WTC11 (cell line): ENCODE data around the gene TCAIM. TPM values are rescaled to one million over a fixed set of nuclear protein-coding genes. Genes with fewer than 3 reads are reported as not detected.

Source experiments
- ATAC-seq: fragments of 200-7000 bp; cut with Tn5 transposase; 2 replicates; pipeline ENCODE4 v1.10.0; 2021; ENCODE audit warnings: mild to moderate bottlenecking, moderate library complexity
- CTCF ChIA-PET: fragments of 300-600 bp; sonication (Branson Sonifier 250); formaldehyde crosslinking; loops from one replicate; lab custom pipeline; 2021; ENCODE audit warnings: antibody characterized with exemption; lab: Charles Lee
- POLR2A ChIA-PET: fragments of 350-600 bp; sonication (Branson Sonifier 250); formaldehyde crosslinking; loops from one replicate; lab custom pipeline; 2021; ENCODE audit warnings: antibody characterized with exemption; lab: Charles Lee
- DNase-seq: peaks from one replicate; pipeline ENCODE4 v3.0.0; 2021; ENCODE audit warnings: low spot score
- H3K27ac Mint-ChIP-seq: 2 replicates; pipeline ENCODE4 v1.8.0; 2021; ENCODE audit warnings: mixed read lengths
- H3K27me3 Mint-ChIP-seq: 2 replicates; pipeline ENCODE4 v1.8.0; 2021; ENCODE audit warnings: low read depth, mild to moderate bottlenecking, moderate library complexity, mixed read lengths
- H3K36me3 Mint-ChIP-seq: 2 replicates; pipeline ENCODE4 v1.8.0; 2021; ENCODE audit warnings: mixed read lengths
- H3K4me1 Mint-ChIP-seq: 2 replicates; pipeline ENCODE4 v1.8.0; 2022; ENCODE audit warnings: mixed read lengths
- H3K4me3 Mint-ChIP-seq: 2 replicates; pipeline ENCODE4 v1.8.0; 2021; ENCODE audit warnings: mild to moderate bottlenecking, moderate library complexity, mixed read lengths
- H3K9me3 Mint-ChIP-seq: 2 replicates; pipeline ENCODE4 v1.8.0; 2021; ENCODE audit warnings: mixed read lengths
- ATF2 ChIP-seq: sonication (generic); formaldehyde crosslinking; IDR thresholded peaks from 2 replicates; pipeline ENCODE4 v1.8.1; 2022; ENCODE audit warnings: low read depth, missing genetic modification reagents, borderline replicate concordance
- ESRRA ChIP-seq: sonication (generic); formaldehyde crosslinking; IDR thresholded peaks from 2 replicates; pipeline ENCODE4 v1.8.1; 2022; ENCODE audit warnings: mild to moderate bottlenecking, missing genetic modification reagents, borderline replicate concordance
- FOXK1 ChIP-seq: sonication (generic); formaldehyde crosslinking; IDR thresholded peaks from 2 replicates; pipeline ENCODE4 v1.8.0; 2022; ENCODE audit warnings: mild to moderate bottlenecking, moderate library complexity, missing genetic modification reagents
- FOXP1 ChIP-seq: sonication (generic); formaldehyde crosslinking; IDR thresholded peaks from 2 replicates; pipeline ENCODE4 v1.8.0; 2022; ENCODE audit warnings: missing genetic modification reagents, mild to moderate bottlenecking, moderate library complexity, borderline replicate concordance
- GABPB1 ChIP-seq: sonication (generic); formaldehyde crosslinking; IDR thresholded peaks from 2 replicates; pipeline ENCODE4 v1.8.1; 2023; ENCODE audit warnings: mild to moderate bottlenecking, missing genetic modification reagents
- GTF2I ChIP-seq: fragments of 250-450 bp; sonication (Bioruptor Pico); conservative IDR thresholded peaks from 2 replicates; pipeline ENCODE4 v1.4.0; 2021; ENCODE audit warnings: mild to moderate bottlenecking
- MYBL2 ChIP-seq: sonication (generic); formaldehyde crosslinking; IDR thresholded peaks from 2 replicates; pipeline ENCODE4 v1.8.1; 2023; ENCODE audit warnings: mild to moderate bottlenecking, moderate library complexity, missing genetic modification reagents
- OVOL2 ChIP-seq: fragments of 250-450 bp; sonication (Bioruptor Pico); IDR thresholded peaks from 2 replicates; pipeline ENCODE4 v1.9.0; 2021; ENCODE audit warnings: mild to moderate bottlenecking, borderline replicate concordance
- RORB ChIP-seq: fragments of 250-450 bp; sonication (Bioruptor Pico); IDR thresholded peaks from 2 replicates; pipeline ENCODE4 v1.9.0; 2021; ENCODE audit warnings: mild to moderate bottlenecking
- SMAD3 ChIP-seq: sonication (generic); formaldehyde crosslinking; IDR thresholded peaks from 2 replicates; pipeline ENCODE4 v1.8.0; 2022; ENCODE audit warnings: missing genetic modification reagents, mild to moderate bottlenecking, borderline replicate concordance
- SMAD4 ChIP-seq: sonication (generic); formaldehyde crosslinking; IDR thresholded peaks from 2 replicates; pipeline ENCODE4 v1.8.0; 2022; ENCODE audit warnings: mild to moderate bottlenecking, missing genetic modification reagents
- TEAD4 ChIP-seq: sonication (generic); formaldehyde crosslinking; IDR thresholded peaks from 2 replicates; pipeline ENCODE4 v1.8.0; 2022; ENCODE audit warnings: mild to moderate bottlenecking, missing genetic modification reagents
- ZNF138 ChIP-seq: sonication (generic); formaldehyde crosslinking; conservative IDR thresholded peaks from 2 replicates; pipeline ENCODE4 v1.8.1; 2022; ENCODE audit warnings: mild to moderate bottlenecking, moderate library complexity, missing genetic modification reagents
- ZNF317 ChIP-seq: sonication (generic); formaldehyde crosslinking; IDR thresholded peaks from 2 replicates; pipeline ENCODE4 v1.8.1; 2023; ENCODE audit warnings: low read depth, mild to moderate bottlenecking, moderate library complexity, missing genetic modification reagents, borderline replicate concordance
- total RNA-seq: library from RNA; stranded (reverse); gene quantifications from 3 replicates; pipeline ENCODE4 v1.2.3, GENCODE V29; 2021
- TF ChIP-seq, protein P1 (sequence below): sonication (generic); formaldehyde crosslinking; IDR thresholded peaks from 2 replicates; pipeline ENCODE4 v1.8.1; 2022; ENCODE audit warnings: low read depth, mild to moderate bottlenecking, moderate library complexity, missing genetic modification reagents, borderline replicate concordance
- TF ChIP-seq, protein P2 (sequence below): sonication (generic); formaldehyde crosslinking; IDR thresholded peaks from 2 replicates; pipeline ENCODE4 v1.8.0; 2023; ENCODE audit warnings: mild to moderate bottlenecking, missing genetic modification reagents
- TF ChIP-seq, protein P3 (sequence below): sonication (generic); formaldehyde crosslinking; IDR thresholded peaks from 2 replicates; pipeline ENCODE4 v1.8.1; 2022; ENCODE audit warnings: missing genetic modification reagents, borderline replicate concordance
- TF ChIP-seq, protein P4 (sequence below): sonication (generic); formaldehyde crosslinking; conservative IDR thresholded peaks from 2 replicates; pipeline ENCODE4 v1.8.1; 2023; ENCODE audit warnings: mild to moderate bottlenecking, low read depth, missing genetic modification reagents, moderate library complexity
- TF ChIP-seq, protein P5 (sequence below): sonication (generic); formaldehyde crosslinking; IDR thresholded peaks from 2 replicates; pipeline ENCODE4 v1.8.0; 2023; ENCODE audit warnings: missing genetic modification reagents, mild to moderate bottlenecking, borderline replicate concordance
- TF ChIP-seq, protein P6 (sequence below): fragments of 250-450 bp; sonication (Bioruptor Pico); IDR thresholded peaks from 2 replicates; pipeline ENCODE4 v1.8.0; 2021; ENCODE audit warnings: mild to moderate bottlenecking

TCAIM gene
- total RNA-seq, 1 experiment from 2014 or later, result 18.9 TPM

- no peak for TF ChIP-seq ESRRA (CRISPR knock-in tag)
- no peak for TF ChIP-seq FOXP1 (CRISPR knock-in tag)
- TF ChIP-seq, protein P1, sequence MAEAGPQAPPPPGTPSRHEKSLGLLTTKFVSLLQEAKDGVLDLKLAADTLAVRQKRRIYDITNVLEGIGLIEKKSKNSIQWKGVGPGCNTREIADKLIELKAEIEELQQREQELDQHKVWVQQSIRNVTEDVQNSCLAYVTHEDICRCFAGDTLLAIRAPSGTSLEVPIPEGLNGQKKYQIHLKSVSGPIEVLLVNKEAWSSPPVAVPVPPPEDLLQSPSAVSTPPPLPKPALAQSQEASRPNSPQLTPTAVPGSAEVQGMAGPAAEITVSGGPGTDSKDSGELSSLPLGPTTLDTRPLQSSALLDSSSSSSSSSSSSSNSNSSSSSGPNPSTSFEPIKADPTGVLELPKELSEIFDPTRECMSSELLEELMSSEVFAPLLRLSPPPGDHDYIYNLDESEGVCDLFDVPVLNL (CRISPR knock-in tag), result no peak
- no peak for TF ChIP-seq TEAD4 (CRISPR knock-in tag)
- TF ChIP-seq, protein P2, sequence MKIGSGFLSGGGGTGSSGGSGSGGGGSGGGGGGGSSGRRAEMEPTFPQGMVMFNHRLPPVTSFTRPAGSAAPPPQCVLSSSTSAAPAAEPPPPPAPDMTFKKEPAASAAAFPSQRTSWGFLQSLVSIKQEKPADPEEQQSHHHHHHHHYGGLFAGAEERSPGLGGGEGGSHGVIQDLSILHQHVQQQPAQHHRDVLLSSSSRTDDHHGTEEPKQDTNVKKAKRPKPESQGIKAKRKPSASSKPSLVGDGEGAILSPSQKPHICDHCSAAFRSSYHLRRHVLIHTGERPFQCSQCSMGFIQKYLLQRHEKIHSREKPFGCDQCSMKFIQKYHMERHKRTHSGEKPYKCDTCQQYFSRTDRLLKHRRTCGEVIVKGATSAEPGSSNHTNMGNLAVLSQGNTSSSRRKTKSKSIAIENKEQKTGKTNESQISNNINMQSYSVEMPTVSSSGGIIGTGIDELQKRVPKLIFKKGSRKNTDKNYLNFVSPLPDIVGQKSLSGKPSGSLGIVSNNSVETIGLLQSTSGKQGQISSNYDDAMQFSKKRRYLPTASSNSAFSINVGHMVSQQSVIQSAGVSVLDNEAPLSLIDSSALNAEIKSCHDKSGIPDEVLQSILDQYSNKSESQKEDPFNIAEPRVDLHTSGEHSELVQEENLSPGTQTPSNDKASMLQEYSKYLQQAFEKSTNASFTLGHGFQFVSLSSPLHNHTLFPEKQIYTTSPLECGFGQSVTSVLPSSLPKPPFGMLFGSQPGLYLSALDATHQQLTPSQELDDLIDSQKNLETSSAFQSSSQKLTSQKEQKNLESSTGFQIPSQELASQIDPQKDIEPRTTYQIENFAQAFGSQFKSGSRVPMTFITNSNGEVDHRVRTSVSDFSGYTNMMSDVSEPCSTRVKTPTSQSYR, result no peak
- TF ChIP-seq, protein P3, sequence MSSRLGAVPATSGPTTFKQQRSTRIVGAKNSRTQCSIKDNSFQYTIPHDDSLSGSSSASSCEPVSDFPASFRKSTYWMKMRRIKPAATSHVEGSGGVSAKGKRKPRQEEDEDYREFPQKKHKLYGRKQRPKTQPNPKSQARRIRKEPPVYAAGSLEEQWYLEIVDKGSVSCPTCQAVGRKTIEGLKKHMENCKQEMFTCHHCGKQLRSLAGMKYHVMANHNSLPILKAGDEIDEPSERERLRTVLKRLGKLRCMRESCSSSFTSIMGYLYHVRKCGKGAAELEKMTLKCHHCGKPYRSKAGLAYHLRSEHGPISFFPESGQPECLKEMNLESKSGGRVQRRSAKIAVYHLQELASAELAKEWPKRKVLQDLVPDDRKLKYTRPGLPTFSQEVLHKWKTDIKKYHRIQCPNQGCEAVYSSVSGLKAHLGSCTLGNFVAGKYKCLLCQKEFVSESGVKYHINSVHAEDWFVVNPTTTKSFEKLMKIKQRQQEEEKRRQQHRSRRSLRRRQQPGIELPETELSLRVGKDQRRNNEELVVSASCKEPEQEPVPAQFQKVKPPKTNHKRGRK, result no peak
- TF ChIP-seq, protein P4, sequence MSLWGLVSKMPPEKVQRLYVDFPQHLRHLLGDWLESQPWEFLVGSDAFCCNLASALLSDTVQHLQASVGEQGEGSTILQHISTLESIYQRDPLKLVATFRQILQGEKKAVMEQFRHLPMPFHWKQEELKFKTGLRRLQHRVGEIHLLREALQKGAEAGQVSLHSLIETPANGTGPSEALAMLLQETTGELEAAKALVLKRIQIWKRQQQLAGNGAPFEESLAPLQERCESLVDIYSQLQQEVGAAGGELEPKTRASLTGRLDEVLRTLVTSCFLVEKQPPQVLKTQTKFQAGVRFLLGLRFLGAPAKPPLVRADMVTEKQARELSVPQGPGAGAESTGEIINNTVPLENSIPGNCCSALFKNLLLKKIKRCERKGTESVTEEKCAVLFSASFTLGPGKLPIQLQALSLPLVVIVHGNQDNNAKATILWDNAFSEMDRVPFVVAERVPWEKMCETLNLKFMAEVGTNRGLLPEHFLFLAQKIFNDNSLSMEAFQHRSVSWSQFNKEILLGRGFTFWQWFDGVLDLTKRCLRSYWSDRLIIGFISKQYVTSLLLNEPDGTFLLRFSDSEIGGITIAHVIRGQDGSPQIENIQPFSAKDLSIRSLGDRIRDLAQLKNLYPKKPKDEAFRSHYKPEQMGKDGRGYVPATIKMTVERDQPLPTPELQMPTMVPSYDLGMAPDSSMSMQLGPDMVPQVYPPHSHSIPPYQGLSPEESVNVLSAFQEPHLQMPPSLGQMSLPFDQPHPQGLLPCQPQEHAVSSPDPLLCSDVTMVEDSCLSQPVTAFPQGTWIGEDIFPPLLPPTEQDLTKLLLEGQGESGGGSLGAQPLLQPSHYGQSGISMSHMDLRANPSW (CRISPR knock-in tag), result no peak
- no peak for TF ChIP-seq FOXK1 (CRISPR knock-in tag)
- no peak for TF ChIP-seq GTF2I (CRISPR knock-in tag)
- TF ChIP-seq MYBL2 (CRISPR knock-in tag), result no peak
- TF ChIP-seq ZNF138 (CRISPR knock-in tag), result no peak
- no peak; the same call in 1 of the 2 replicates for TF ChIP-seq GABPB1 (CRISPR knock-in tag)
- TF ChIP-seq, protein P5, sequence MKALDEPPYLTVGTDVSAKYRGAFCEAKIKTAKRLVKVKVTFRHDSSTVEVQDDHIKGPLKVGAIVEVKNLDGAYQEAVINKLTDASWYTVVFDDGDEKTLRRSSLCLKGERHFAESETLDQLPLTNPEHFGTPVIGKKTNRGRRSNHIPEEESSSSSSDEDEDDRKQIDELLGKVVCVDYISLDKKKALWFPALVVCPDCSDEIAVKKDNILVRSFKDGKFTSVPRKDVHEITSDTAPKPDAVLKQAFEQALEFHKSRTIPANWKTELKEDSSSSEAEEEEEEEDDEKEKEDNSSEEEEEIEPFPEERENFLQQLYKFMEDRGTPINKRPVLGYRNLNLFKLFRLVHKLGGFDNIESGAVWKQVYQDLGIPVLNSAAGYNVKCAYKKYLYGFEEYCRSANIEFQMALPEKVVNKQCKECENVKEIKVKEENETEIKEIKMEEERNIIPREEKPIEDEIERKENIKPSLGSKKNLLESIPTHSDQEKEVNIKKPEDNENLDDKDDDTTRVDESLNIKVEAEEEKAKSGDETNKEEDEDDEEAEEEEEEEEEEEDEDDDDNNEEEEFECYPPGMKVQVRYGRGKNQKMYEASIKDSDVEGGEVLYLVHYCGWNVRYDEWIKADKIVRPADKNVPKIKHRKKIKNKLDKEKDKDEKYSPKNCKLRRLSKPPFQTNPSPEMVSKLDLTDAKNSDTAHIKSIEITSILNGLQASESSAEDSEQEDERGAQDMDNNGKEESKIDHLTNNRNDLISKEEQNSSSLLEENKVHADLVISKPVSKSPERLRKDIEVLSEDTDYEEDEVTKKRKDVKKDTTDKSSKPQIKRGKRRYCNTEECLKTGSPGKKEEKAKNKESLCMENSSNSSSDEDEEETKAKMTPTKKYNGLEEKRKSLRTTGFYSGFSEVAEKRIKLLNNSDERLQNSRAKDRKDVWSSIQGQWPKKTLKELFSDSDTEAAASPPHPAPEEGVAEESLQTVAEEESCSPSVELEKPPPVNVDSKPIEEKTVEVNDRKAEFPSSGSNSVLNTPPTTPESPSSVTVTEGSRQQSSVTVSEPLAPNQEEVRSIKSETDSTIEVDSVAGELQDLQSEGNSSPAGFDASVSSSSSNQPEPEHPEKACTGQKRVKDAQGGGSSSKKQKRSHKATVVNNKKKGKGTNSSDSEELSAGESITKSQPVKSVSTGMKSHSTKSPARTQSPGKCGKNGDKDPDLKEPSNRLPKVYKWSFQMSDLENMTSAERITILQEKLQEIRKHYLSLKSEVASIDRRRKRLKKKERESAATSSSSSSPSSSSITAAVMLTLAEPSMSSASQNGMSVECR (CRISPR knock-in tag), result no peak
- no peak for TF ChIP-seq OVOL2 (CRISPR knock-in tag)
- no peak for TF ChIP-seq ATF2 (CRISPR knock-in tag)
- no peak for TF ChIP-seq ZNF317 (CRISPR knock-in tag)
- TF ChIP-seq SMAD4 (CRISPR knock-in tag), result no peak
- TF ChIP-seq, protein P6, sequence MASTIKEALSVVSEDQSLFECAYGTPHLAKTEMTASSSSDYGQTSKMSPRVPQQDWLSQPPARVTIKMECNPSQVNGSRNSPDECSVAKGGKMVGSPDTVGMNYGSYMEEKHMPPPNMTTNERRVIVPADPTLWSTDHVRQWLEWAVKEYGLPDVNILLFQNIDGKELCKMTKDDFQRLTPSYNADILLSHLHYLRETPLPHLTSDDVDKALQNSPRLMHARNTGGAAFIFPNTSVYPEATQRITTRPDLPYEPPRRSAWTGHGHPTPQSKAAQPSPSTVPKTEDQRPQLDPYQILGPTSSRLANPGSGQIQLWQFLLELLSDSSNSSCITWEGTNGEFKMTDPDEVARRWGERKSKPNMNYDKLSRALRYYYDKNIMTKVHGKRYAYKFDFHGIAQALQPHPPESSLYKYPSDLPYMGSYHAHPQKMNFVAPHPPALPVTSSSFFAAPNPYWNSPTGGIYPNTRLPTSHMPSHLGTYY, result no peak
- TF ChIP-seq SMAD3 (CRISPR knock-in tag), result no peak
- no peak for TF ChIP-seq RORB
- TF ChIP-seq, all 79 proteins: peak for 0
- Mint-ChIP-seq H3K27ac (peak overlapping the region; percentile 55), H3K9me3 (no peaks in the 10 kb centered on the region), H3K36me3 (no peaks in the 10 kb centered on the region), H3K4me1 (peaks cover 32% of the 10 kb centered on the region), H3K27me3 (no peaks in the 10 kb centered on the region), H3K4me3 (no peak overlapping the region)
- ChIA-PET CTCF (interaction anchor here (0.5 to 1.1 kb wide), 2 partner anchors 41 to 696 kb away, joined by 3 read pairs; no protein-coding TSS in a partner anchor), POLR2A (no interaction called here)
- DNase-seq (peak; percentile 19), ATAC-seq (peak; percentile 94)
These were observed 20.7 kb downstream of the TCAIM start for GRCh38 chr3:44359146-44359751.
